Liver (tissue), 9 donors: Measurements from ENCODE around the gene POU4F3. TPM values are rescaled to one million over a fixed set of nuclear protein-coding genes. Genes with fewer than 3 reads are reported as not detected.
"Not testable (repeated sequence)": the region's sequence is repeated elsewhere in the genome, so short reads cannot be mapped to it uniquely, and the experiment has no call there.

Experiments
- DNase-seq: peaks from one replicate; pipeline ENCODE4 v3.0.0-alpha.2; 2017; ENCODE audit warnings: low spot score
- H3K27ac ChIP-seq, 2 donors: one replicate each; pipeline ENCODE4 v1.7.0; 2013; ENCODE audit warnings: inconsistent platforms in 2 of 2, low read length in 2 of 2, control low read depth in 1 of 2, low read depth in 1 of 2, mild to moderate bottlenecking in 1 of 2
- H3K27me3 ChIP-seq, 4 donors: one replicate each; pipeline versions ENCODE4 v1.6.1 to v1.7.0; 2013; ENCODE audit warnings: low read length in 3 of 4, inconsistent platforms in 1 of 4, mild to moderate bottlenecking in 1 of 4, moderate library complexity in 1 of 4; ENCODE audit not compliant: control insufficient read depth in 4 of 4, insufficient read depth in 4 of 4
- H3K36me3 ChIP-seq, 4 donors: one replicate each; pipeline versions ENCODE4 v1.6.1 to v1.7.0; 2013; ENCODE audit warnings: low read length in 3 of 4, mild to moderate bottlenecking in 3 of 4, low read depth in 1 of 4, moderate library complexity in 1 of 4; ENCODE audit not compliant: control insufficient read depth in 4 of 4, insufficient read depth in 3 of 4
- H3K4me1 ChIP-seq, 4 donors: one replicate each; pipeline versions ENCODE4 v1.6.1 to v1.7.0; 2013; ENCODE audit warnings: low read length in 3 of 4, mild to moderate bottlenecking in 3 of 4, moderate library complexity in 1 of 4; ENCODE audit not compliant: control insufficient read depth in 4 of 4, insufficient read depth in 4 of 4
- H3K4me3 ChIP-seq, 3 donors: one replicate each; pipeline versions ENCODE4 v1.6.1 to v1.7.0; 2013; ENCODE audit warnings: low read length in 3 of 3, control low read depth in 1 of 3, low read depth in 1 of 3, mild to moderate bottlenecking in 1 of 3
- H3K9ac ChIP-seq, 2 donors: one replicate each; pipeline ENCODE4 v1.7.0; 2013; ENCODE audit warnings: low read length in 2 of 2, mild to moderate bottlenecking in 2 of 2, moderate library complexity in 2 of 2, control low read depth in 1 of 2, low read depth in 1 of 2
- H3K9me3 ChIP-seq, 4 donors: one replicate each; pipeline versions ENCODE4 v1.6.1 to v1.7.0; 2013; ENCODE audit warnings: low read length in 3 of 4; ENCODE audit not compliant: control insufficient read depth in 4 of 4
- ATF3 ChIP-seq: IDR thresholded peaks from 2 replicates; pipeline ENCODE4 v1.6.1; 2016; ENCODE audit warnings: antibody characterized with exemption
- CTCF ChIP-seq: fragments of 150-350 bp; IDR thresholded peaks from 2 replicates; pipeline ENCODE4 v1.5.1; 2017; ENCODE audit warnings: improper control_type of control experiment, low read depth, low read length; ENCODE audit not compliant: missing input control
- EGR1 ChIP-seq, 2 donors: IDR thresholded peaks; 2 replicates each; pipeline ENCODE4 v1.6.1; 2016 to 2018; ENCODE audit warnings: antibody characterized with exemption in 2 of 2, low read depth in 2 of 2
- FOXA1 ChIP-seq: IDR thresholded peaks from 2 replicates; pipeline ENCODE4 v1.6.1; 2016; ENCODE audit warnings: antibody characterized with exemption
- FOXA2 ChIP-seq: IDR thresholded peaks from 2 replicates; pipeline ENCODE4 v1.6.1; 2016; ENCODE audit warnings: antibody characterized with exemption
- GABPA ChIP-seq, 2 donors: IDR thresholded peaks in 1 of 2; conservative IDR thresholded peaks in 1 of 2; 2 replicates each; pipeline ENCODE4 v1.6.1; 2016; ENCODE audit warnings: antibody characterized with exemption in 2 of 2, mild to moderate bottlenecking in 1 of 2, moderate library complexity in 1 of 2
- HNF4A ChIP-seq, 2 donors: conservative IDR thresholded peaks; 2 replicates each; pipeline ENCODE4 v1.6.1; 2016; ENCODE audit warnings: antibody characterized with exemption in 2 of 2, mild to moderate bottlenecking in 2 of 2
- HNF4G ChIP-seq: IDR thresholded peaks from 2 replicates; pipeline ENCODE4 v1.6.1; 2016; ENCODE audit warnings: antibody characterized with exemption
- JUND ChIP-seq, 2 donors: IDR thresholded peaks; 2 replicates each; pipeline ENCODE4 v1.6.1; 2016; ENCODE audit warnings: antibody characterized with exemption in 2 of 2
- MAX ChIP-seq: IDR thresholded peaks from 2 replicates; pipeline ENCODE4 v1.6.1; 2016; ENCODE audit warnings: antibody characterized with exemption
- NR2F2 ChIP-seq: IDR thresholded peaks from 2 replicates; pipeline ENCODE4 v1.6.1; 2016; ENCODE audit warnings: antibody characterized with exemption
- RAD21 ChIP-seq, 2 donors: IDR thresholded peaks; 2 replicates each; pipeline ENCODE4 v1.6.1; 2016; ENCODE audit warnings: antibody characterized with exemption in 2 of 2, mild to moderate bottlenecking in 2 of 2
- REST ChIP-seq: IDR thresholded peaks from 2 replicates; pipeline ENCODE4 v1.6.1; 2016; ENCODE audit warnings: antibody characterized with exemption, mild to moderate bottlenecking
- RXRA ChIP-seq, 2 donors: IDR thresholded peaks; 2 replicates each; pipeline ENCODE4 v1.6.1; 2017 to 2018; ENCODE audit warnings: antibody characterized with exemption in 2 of 2, mild to moderate bottlenecking in 1 of 2
- SP1 ChIP-seq: IDR thresholded peaks from 2 replicates; pipeline ENCODE4 v1.6.1; 2018; ENCODE audit warnings: antibody characterized with exemption, mild to moderate bottlenecking
- TAF1 ChIP-seq: conservative IDR thresholded peaks from 2 replicates; pipeline ENCODE4 v1.6.1; 2016; ENCODE audit warnings: antibody characterized with exemption, mild to moderate bottlenecking
- YY1 ChIP-seq: IDR thresholded peaks from 2 replicates; pipeline ENCODE4 v1.6.1; 2016; ENCODE audit warnings: antibody characterized with exemption, mild to moderate bottlenecking
- ZBTB33 ChIP-seq: IDR thresholded peaks from 2 replicates; pipeline ENCODE4 v1.6.1; 2016; ENCODE audit warnings: antibody characterized with exemption
- WGBS: extraction: QIAGEN DNeasy Blood & Tissue Kit; methylation state at CpG from one replicate; pipeline ENCODE4 v1.1.7; 2013; 5-methylcytosine and 5-hydroxymethylcytosine counted together
- polyA plus RNA-seq, 2 donors: library from polyadenylated mRNA; stranded (reverse) in 1 of 2; unstranded in 1 of 2; fragments of 200-250 nt in 1 of 2; fragments of >200 nt in 1 of 2; fragmentation: Nextera tagmentation in 1 of 2; extraction: Ambion mirVana in 1 of 2; gene quantifications; one replicate each; pipeline versions ENCODE4 v1.2.1 to v1.2.3, GENCODE V29; 2013 to 2015
- total RNA-seq, 2 donors: library from RNA; depleted of rRNA; stranded (reverse); fragments of >200 nt; gene quantifications; one replicate each; pipeline ENCODE4 v1.2.3, GENCODE V29; 2014
- donor health status: healthy.
- donor health status: healthy.
- donor health status: healthy.
- donor health status: healthy.
- donor health status: healthy.

POU4F3 gene
- total and polyA plus RNA-seq, 4 donors: not detected

- WGBS: 38% methylated on average over 5 of the region's 5 CpGs
These were observed 47.1 kb upstream of the POU4F3 start for GRCh38 chr5:146291421-146292074.

GRCh38 chr5:146296245-146296644 lies 42.4 kb upstream of the POU4F3 start:
- Histone ChIP-seq H3K9ac (no peak overlapping the region), H3K27me3 (no peaks in the 10 kb centered on the region), H3K4me3 (no peak overlapping the region), H3K4me1 (peaks cover 0 to 1% (median 0%) of the 10 kb centered on the region in 4 donors), H3K9me3 (no peaks in the 10 kb centered on the region), H3K36me3 (no peaks in the 10 kb centered on the region), H3K27ac (no peak overlapping the region)
- no peak for TF ChIP-seq ZBTB33
- TF ChIP-seq MAX: no peak
- no peak for TF ChIP-seq SP1
- TF ChIP-seq HNF4A (conservative IDR thresholded peaks at IDR 0.05): no peak
- TF ChIP-seq CTCF: no peak
- no peak for TF ChIP-seq HNF4G
- no peak for TF ChIP-seq REST
- no peak for TF ChIP-seq NR2F2
- TF ChIP-seq YY1: no peak
- TF ChIP-seq FOXA2: no peak
- no peak for TF ChIP-seq ATF3
- TF ChIP-seq JUND (IDR thresholded peaks at IDR 0.05): no peak
- no peak for TF ChIP-seq EGR1 (IDR thresholded peaks at IDR 0.05; ENCODE audit: low read depth in 2 of 2)
- TF ChIP-seq TAF1: no peak
- TF ChIP-seq GABPA (IDR thresholded peaks at IDR 0.05 in 1 of 2, conservative IDR thresholded peaks at IDR 0.05 in 1 of 2): no peak
- TF ChIP-seq RAD21 (IDR thresholded peaks at IDR 0.05): no peak
- TF ChIP-seq RXRA (IDR thresholded peaks at IDR 0.05): no peak
- TF ChIP-seq FOXA1: no peak
- no peak for DNase-seq
- WGBS: 88% methylated on average over 7 of the region's 7 CpGs

More at GRCh38 chr5:146291421-146292074, 47.1 kb upstream of the POU4F3 start:
- Histone ChIP-seq H3K9me3 (no peaks in the 10 kb centered on the region), H3K36me3 (peaks cover 0 to 4% (median 1%) of the 10 kb centered on the region in 4 donors), H3K27me3 (no peaks in the 10 kb centered on the region), H3K9ac (peak overlapping the region in 1 of 2 donors; percentile 8), H3K27ac (no peak overlapping the region), H3K4me3 (no peak overlapping the region), H3K4me1 (peaks cover 0 to 6% (median 4%) of the 10 kb centered on the region in 4 donors)
- DNase-seq: no peak
- TF ChIP-seq CTCF (peak; percentile 36), NR2F2 (no peak), RAD21 (IDR thresholded peaks at IDR 0.05) (peak; percentile 55 to 63)

- not testable (repeated sequence) for H3K9ac ChIP-seq, H3K4me1 ChIP-seq, H3K4me3 ChIP-seq, H3K36me3 ChIP-seq, H3K9me3 ChIP-seq, H3K27me3 ChIP-seq, DNase-seq, H3K27ac ChIP-seq
- WGBS: 92% methylated on average over 3 of the region's 3 CpGs
These were observed 39.7 kb upstream of the POU4F3 start for GRCh38 chr5:146298920-146299319.
